HG03571 (cell line): ENCODE data around the gene ELFN1.

ENCODE experiments used
- ATAC-seq: cut with Tn5 transposase; IDR thresholded peaks from one replicate; pipeline ENCODE4 v1.9.1; 2021; ENCODE audit not compliant: unreplicated experiment

Gene ELFN1

DNA sequence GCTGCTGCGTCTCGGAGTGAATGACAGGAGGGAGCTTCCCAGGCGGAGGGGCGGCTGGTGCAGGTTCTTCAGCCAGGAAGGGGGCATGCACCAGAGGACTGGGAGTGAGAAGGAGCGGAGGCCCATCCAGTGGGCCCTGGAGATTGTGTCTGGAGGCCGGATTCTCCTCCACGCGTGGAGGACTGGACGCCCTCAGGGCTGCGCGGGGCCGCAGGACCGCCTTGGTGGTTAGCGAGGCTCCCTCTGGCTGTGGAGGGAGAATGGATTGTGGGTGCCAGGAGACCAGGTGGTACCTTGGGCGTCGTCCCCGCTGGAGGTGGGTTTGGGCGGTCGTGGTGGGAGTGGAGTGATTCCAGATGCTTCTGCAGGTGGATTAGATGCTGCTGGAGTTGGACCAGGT lies 68.9 kb downstream of the ELFN1 start:
- no peak for ATAC-seq

DNA sequence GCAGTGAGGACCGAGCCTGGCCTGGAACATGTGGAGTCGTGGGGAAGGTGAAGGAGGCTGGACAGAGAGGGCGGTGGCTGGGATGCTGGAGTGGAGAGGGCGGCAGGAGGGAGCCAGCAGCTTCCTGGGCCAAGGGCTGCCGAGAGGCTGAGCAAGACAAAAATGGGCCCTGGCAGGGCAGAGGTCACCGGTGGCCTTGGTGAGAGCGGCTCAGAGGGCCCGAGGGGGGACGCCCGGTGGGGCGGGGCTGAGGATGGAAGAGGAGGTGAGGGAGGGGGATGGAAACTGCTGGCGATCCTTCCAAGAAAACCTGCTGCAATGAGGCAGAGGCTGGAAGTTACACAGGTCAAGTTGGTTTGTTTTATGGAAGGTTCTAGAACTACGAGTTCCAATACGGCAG lies 69.5 kb downstream of the ELFN1 start:
- no peak for ATAC-seq

DNA sequence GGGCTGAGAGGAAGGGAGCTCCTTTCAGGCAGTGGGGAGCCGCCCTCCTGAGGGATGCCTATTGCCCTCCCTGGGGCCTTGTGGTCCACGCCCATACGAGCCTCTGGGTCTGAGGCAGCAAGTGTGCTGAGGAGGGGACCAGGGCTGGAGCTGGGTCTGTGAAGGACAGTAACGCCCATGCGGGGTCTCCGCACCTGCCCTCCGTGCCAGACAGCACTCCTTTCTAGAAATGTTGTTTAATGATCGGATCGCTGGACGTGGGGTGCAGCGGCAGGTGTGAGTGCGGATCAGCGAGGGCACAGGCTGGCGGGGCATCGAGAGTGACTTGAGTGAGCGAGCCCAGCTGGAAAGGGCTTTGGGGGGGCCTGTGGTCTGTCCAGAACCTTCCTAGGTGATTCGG lies 70.1 kb downstream of the ELFN1 start:
- ATAC-seq, result no peak

DNA sequence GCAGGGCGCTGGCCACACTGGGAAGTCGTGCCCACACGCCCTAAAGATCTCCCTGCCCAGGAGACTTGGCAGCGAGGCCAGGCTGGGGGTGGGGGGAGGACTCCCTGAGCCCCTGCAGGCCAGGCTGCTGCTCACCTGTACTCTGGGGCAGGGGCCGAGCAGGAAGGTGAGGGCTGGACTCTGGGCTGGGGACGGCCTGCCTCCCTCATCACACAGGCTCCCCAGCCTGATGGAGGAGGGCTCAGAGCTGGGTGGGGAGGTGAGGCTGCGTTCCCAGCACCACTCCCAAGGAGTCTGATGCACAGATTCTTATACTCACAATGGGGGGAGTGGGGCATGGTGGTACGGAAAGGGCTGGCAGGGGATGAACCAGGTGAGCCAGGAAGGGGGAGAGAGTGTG lies 71.2 kb downstream of the ELFN1 start:
- no peak for ATAC-seq

DNA sequence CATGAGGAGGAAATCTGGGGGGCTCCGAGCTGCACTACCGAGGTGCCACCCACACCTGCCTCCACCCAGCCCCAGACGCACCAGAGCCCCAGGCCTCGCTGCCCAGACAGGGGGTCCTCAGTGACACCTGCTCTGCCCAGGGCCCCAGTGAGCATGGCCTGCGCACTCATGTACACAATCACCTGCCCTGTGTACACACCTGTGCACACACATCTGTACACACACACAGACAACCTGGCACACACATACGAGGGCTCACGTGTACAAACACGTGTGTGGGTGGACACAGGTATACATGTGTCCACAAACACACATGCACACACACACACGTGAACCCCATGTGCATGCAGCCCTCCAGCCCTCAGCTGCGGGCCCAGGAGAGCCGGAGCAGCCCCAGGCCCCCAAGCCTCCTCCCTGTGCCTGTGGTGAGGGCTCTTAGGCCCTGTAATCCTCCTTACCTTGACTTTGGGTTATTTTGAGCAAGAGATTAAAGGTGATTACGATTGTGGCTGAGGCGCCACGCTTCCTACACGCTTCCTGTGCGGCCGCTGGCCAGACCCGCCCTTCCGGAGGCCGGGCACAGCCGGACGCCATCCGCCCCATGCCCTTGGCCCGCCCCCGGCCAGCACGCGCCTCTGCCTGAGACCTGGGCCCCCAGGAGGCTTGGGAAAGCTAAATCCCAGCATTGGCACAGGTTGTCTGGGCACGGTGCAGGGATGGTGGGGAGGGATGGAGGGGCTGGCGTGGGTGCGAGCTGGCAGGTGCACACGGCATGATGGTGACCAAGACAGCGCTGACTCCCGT lies 71.9 kb downstream of the ELFN1 start:
- no peak for ATAC-seq

DNA sequence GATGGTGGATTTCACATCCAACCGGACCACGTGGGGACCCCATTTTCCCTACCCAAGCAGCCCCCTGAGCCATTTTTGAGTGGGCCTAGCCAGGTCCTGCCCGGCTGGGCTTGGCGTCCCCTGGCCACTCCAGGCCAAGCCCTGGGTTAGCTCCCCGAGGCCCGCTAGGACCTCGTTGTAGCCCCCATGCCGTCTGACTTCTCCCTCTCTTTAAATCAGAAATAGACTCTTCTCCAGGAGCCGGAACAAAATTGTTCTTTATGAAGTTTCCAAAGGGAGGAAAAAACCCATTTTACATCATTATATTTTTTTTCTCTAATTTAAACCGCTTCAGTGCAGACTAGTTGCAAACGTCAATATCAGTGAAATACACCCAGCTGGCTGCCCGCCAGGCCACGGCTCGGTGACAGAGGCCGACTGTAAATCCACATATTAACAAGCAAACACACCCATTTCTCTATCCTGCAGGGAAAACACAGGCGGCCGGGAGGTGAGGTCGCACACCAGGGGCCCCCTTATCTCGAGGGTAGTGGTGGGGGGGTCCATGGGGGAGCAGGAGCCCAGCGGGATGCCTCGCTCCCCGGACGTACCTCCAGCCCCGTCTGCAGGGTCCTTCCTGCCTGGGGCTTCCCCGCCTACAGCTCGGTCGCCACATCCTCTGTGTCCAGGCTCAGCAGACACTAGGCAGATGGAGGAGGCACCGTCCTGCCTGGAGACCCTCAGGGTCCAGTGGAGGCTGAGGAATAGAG lies 72.7 kb downstream of the ELFN1 start:
- ATAC-seq, result no peak

DNA sequence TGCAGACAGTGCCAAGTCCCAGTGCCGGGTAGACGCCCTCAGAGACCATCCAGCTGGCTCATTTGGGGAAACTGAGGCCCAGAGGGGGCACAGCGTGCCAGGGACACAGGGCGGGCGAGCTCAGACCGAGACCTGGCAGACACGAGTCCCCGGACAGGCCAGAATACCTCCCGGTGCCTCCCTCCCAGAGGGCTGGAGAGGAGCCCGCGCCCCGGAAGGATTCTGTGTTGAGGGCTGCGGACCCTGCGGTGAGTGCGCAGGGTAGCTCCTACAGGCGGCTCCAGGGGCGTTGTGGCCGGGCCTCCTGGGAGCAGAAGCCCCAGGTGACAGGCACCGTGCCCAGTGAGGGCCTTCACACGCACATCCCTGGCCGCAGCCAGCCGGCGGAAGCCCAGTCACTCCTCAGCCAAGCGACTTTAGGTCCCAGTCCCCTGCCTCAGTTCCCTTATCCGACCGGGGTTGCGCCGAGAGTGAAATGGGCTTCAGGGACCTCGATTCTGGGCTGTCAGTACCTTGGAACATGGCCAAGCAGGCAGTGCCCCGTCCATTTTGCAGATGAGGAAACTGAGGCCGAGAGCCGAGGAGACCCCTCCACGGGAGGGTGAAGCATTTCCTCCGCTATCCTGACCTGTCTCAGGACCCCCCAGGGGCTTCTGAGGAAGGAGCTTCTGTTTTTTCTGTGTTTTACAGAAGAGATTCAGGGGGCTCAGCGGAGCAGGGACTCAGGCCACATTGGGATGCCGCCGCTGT lies 73.6 kb downstream of the ELFN1 start:
- no peak for ATAC-seq

DNA sequence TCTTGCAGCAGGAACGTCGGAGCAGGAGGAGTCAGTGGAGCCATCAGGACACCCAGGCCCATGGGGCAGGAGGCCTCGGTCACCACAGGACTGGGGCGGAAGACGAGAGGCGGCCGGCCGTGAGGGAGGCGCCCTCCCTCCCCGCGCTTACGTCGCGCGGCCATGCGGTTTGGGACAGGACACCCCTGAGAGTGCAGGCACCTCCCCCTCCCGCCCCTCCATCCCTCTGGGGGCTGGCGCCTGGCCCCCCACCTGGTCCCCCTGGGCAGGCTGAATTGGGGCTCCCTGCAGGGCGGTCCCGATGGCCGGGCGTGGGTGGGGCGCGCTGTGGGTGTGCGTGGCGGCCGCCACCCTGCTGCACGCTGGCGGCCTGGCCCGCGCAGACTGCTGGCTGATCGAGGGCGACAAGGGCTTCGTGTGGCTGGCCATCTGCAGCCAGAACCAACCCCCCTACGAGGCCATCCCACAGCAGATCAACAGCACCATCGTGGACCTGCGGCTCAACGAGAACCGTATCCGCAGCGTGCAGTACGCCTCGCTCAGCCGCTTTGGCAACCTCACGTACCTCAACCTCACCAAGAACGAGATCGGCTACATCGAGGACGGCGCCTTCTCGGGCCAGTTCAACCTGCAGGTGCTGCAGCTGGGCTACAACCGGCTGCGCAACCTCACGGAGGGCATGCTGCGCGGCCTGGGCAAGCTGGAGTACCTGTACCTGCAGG lies 74.4 kb downstream of the ELFN1 start:
- no peak for ATAC-seq

DNA sequence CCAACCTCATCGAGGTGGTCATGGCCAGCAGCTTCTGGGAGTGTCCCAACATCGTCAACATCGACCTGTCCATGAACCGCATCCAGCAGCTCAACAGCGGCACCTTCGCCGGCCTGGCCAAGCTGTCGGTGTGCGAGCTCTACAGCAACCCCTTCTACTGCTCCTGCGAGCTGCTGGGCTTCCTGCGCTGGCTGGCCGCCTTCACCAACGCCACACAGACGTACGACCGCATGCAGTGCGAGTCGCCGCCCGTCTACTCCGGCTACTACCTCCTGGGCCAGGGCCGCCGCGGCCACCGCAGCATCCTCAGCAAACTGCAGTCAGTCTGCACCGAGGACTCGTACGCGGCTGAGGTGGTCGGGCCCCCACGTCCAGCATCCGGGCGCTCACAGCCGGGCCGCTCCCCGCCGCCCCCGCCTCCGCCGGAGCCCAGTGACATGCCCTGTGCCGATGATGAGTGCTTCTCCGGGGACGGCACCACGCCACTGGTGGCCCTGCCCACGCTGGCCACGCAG lies 75.0 kb downstream of the ELFN1 start:
- no peak for ATAC-seq

DNA sequence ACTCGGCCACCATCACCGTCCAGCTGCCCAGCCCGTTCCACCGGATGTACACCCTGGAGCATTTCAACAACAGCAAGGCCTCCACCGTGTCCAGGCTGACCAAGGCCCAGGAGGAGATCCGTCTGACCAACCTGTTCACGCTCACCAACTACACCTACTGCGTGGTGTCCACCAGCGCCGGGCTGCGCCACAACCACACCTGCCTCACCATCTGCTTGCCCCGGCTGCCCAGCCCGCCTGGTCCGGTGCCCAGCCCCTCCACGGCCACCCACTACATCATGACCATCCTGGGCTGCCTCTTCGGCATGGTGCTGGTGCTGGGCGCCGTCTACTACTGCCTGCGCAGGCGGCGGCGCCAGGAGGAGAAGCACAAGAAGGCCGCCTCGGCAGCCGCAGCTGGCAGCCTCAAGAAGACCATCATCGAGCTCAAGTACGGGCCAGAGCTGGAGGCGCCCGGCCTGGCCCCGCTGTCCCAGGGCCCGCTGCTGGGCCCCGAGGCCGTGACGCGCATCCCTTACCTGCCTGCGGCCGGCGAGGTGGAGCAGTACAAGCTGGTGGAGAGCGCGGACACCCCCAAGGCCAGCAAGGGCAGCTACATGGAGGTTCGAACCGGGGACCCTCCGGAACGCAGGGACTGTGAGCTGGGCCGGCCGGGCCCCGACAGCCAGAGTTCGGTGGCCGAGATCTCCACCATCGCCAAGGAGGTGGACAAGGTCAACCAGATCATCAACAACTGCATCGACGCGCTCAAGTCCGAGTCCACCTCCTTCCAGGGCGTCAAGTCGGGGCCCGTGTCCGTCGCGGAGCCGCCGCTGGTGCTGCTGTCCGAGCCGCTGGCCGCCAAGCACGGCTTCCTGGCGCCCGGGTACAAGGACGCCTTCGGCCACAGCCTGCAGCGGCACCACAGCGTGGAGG lies 75.8 kb downstream of the ELFN1 start:
- no peak for ATAC-seq

DNA sequence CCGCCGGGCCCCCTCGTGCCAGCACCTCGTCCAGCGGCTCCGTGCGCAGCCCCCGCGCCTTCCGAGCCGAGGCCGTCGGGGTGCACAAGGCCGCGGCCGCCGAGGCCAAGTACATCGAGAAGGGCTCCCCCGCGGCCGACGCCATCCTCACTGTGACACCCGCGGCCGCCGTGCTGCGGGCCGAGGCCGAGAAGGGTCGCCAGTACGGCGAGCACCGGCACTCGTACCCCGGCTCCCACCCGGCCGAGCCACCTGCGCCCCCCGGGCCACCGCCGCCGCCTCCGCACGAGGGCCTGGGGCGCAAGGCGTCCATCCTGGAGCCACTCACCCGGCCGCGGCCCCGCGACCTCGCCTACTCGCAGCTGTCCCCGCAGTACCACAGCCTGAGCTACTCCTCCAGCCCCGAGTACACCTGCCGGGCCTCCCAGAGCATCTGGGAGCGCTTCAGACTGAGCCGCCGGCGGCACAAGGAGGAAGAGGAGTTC lies 76.5 kb downstream of the ELFN1 start:
- ATAC-seq, result no peak

DNA sequence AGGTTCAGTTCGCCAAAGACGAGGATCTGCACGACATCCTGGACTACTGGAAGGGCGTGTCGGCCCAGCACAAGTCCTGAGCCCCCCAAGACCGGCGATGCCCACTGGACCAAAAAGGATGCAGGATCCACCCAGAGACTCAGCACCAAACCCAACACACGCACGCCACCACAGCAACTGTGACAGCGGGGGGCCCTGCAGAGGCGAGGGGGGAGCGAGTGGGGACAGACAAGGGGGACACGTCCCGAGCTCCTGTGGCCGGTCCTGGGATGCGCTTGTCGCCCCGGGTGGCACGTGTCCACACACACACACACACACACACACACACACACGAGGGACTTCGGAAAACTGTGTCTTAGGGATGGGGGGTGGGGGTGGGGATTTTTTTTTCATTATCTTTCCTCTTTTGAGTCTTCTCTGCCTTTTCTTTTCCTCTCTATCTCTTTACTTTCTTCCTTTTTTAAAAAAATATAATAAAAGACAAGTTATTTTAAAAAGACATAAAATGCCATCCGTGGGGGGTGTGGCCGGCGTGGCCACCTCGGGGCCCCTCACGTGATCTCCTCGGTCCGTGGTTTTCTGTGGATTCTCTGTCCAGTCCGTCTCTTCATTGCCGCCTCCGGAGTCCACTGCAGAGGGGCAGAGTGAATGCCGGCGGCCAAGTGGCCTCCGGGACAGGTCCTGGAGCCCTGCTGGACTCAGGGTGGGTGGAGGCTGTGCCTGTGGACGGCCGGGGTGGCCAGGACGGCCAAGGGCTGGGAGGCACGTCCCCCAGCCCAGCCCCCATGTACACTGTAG lies 77.1 kb downstream of the ELFN1 start:
- no peak for ATAC-seq

DNA sequence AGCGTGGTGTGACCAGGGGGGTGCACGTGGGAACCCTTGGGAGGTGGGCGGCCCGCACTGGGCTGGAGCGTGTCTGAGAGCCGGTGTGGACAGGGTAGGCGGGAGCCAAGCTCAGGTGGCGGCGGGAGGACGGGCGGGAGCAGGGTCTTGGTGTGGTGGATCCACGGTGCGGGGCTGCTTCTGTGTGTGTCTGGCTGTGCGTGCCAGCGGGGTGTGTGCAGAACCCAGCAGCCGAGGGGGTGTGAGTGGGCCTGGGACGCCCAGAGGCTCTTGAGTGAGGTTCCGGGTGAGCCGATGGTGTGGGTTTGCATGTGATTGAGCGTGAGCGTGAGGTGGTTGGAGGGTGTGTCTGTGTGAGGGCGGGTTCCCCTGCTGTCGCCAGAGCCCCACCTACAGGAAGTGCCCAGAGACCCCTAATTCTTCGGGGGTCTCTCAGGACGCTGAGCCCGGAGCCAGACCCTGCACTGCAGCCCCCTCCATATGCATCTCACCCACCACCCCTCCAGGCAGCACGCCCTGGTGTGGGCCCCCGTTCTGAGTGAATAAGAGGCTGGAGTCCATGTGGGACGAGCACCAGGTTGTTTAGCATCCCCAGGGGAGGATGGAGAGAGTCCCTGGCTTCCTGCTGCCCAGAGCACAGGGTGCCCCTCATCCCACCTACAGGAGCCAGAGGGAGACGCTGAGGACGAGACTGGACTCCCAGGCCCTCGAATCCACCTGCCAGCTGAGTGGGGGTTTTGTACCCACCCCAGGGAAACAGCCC lies 78.2 kb downstream of the ELFN1 start:
- no peak for ATAC-seq

DNA sequence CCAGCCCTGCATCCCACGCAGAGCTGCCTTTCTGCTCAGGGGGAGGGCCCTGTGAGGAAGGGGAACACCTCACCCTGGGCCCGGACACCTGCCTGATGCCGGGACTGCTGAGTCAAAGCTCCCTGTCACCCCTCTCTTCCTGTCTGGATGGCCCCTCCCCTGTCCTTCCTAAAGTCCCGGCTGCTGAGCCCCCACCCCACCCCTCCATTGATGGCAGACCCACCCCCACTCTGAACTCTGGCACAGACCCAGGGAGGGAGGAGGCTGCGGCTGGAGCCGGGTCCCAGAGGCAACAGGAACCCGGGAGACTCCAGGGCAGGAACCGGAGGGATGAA lies 78.7 kb downstream of the ELFN1 start:
- ATAC-seq, result no peak

DNA sequence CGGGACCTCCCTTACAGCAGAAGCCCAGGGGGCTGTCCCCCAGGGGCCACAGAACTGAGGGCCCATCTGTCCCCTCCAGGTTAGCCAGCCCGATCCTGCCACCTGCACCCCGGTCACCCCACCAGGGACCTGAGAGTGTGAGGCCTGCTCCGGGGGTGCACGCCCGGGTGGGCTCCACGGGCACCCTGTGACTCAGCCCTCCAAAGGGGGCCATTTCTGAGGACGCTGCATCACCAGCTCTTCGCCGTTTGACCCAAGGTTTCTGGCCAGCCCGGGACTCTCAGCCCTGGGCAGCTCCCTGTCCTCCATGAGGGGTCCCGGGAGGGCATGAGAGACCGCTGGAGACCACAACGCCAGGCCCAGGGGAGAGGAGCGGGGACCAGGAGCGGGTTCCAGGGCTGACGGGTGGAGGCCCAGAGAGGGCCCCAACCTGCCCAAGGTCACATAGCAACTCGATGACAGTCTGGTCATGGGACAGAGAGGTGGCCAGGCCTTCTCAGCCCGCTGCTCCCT lies 79.3 kb downstream of the ELFN1 start:
- no peak for ATAC-seq

DNA sequence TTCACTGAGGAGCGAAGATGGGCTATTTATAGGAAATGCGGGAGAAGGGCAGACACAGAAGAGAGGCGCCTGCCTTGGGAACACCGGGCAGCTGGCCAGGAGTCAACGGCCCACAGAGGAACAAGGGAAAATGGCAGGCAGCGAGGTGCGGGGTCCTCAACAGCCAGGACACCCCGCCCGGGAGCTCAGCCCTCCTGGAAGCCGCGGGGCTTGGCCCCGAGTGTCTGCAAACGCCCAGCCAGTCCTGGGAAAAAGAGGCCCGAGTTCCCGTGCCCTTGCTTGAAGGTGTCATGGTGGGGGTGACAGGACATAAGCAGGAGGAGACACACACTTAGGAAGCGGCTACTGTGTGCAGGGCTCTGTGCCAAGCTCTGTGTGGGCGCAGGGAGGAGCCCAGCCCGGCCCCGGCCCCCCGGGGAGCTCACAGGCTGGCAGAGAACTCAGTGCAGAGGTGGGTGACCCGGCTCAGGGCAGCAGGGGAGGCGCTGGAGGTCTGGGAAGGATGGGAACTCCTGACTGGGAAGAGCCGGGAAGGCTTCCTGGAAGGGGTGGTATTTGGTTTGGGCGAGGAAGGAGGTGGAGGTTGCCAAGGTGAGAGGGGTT lies 79.9 kb downstream of the ELFN1 start:
- ATAC-seq, result no peak

DNA sequence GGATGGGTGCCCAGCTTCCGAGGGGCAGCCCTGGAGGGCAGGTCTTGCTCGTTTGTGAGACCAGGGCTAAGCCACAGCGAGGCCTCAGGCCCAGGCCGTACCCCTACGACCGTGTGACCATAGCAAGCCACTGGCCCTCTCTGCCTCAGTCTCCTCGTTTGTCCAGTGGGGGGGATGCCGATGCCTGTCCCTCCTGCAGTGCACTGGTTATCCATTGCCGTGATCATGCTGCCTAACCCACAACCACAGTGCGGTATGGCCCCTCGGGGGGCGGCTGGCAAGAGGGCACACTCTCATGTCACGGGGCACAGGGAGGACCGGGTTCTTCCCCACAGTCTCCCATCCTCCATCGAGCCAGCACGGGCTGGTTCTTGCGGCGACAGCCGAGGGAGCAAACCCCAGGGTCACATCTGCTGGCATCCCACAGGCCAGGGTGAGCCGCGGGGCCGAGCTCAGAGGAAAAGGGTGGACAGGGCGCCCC lies 80.5 kb downstream of the ELFN1 start:
- no peak for ATAC-seq

DNA sequence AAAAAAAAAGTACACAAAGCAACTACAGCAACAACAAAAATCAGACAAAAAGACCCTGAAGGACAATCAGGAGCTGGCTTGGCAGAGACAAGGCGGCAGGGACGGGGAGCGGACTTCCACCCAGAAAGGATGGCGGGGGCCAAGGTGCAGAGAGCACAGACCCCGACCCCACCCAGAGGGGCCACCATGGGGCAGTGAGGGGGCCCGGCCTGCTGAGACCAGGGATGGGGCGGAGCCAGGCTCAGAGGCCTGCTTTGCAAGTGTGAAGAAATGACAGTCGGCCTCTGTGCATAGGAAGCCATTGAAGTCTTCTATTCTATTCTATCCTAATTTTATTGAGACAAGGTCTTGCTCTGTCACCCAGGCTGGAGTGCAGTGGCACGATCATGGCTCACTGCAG lies 82.0 kb downstream of the ELFN1 start:
- ATAC-seq, result no peak
